ENCODE data around the gene GNB1.
"Not testable (repeated sequence)": the region's sequence is repeated elsewhere in the genome, so short reads cannot be mapped to it uniquely, and the experiment has no call there.

GNB1 gene

GRCh38 chr1:1857096-1857703 is 33.7 kb downstream of the GNB1 start:
- peak in 1 of 2 donors; percentile 24 for DNase-seq

GRCh38 chr1:1856161-1856560 is 34.7 kb downstream of the GNB1 start:
- DNase-seq: not testable (repeated sequence)

- DNase-seq: no peak
Observed at GRCh38 chr1:1853593-1854257, 37.2 kb downstream of the GNB1 start.

GRCh38 chr1:1852619-1853414 is 38.1 kb downstream of the GNB1 start:
- no peak for DNase-seq

GRCh38 chr1:1847890-1848289 is 43.0 kb downstream of the GNB1 start:
- no peak for DNase-seq

- DNase-seq: no peak
Observed at GRCh38 chr1:1847061-1847850, 43.6 kb downstream of the GNB1 start.

GRCh38 chr1:1846386-1846918 is 44.4 kb downstream of the GNB1 start:
- DNase-seq: no peak

GRCh38 chr1:1842360-1843146 is 48.3 kb downstream of the GNB1 start:
- no peak for DNase-seq

- peak in 1 of 2 donors; percentile 16 for DNase-seq
Observed at GRCh38 chr1:1841575-1841995, 49.3 kb downstream of the GNB1 start.

- no peak for DNase-seq
Observed at GRCh38 chr1:1839311-1839965, 51.4 kb downstream of the GNB1 start.

- no peak for DNase-seq
Observed at GRCh38 chr1:1836119-1836518, 54.8 kb downstream of the GNB1 start.

GRCh38 chr1:1835546-1835945 is 55.3 kb downstream of the GNB1 start:
- DNase-seq: no peak

- DNase-seq: no peak
Observed at GRCh38 chr1:1833916-1834325, 57.0 kb downstream of the GNB1 start.

- no peak for DNase-seq
Observed at GRCh38 chr1:1833456-1833855, 57.4 kb downstream of the GNB1 start.

- DNase-seq: no peak
Observed at GRCh38 chr1:1832820-1833219, 58.1 kb downstream of the GNB1 start.

- DNase-seq: no peak
Observed at GRCh38 chr1:1832166-1832565, 58.7 kb downstream of the GNB1 start.

- no peak for DNase-seq
Observed at GRCh38 chr1:1827089-1827848, 63.6 kb downstream of the GNB1 start.

- DNase-seq: no peak
Observed at GRCh38 chr1:1826356-1827088, 64.4 kb downstream of the GNB1 start.

GRCh38 chr1:1825217-1825616 is 65.7 kb downstream of the GNB1 start:
- no peak for DNase-seq

GRCh38 chr1:1819762-1820161 is 71.1 kb downstream of the GNB1 start:
- no peak for DNase-seq

Measured in inflammatory macrophage (primary cell).